OCI-LY1 (cell line): Measurements from ENCODE around the gene SMOC2.

Experiments
- H2AFZ ChIP-seq: fragments of 200-600 bp; sonication (generic), shearing (Covaris generic); 2 replicates; pipeline ENCODE4 v1.6.0; 2014; ENCODE audit warnings: antibody characterized with exemption, mild to moderate bottlenecking, low read length
- H3F3A ChIP-seq: fragments of 200-600 bp; sonication (generic), shearing (Covaris generic); 2 replicates; pipeline ENCODE4 v1.6.0; 2014; ENCODE audit warnings: mild to moderate bottlenecking, antibody characterized with exemption, low read length, moderate library complexity; ENCODE audit not compliant: insufficient read depth
- H3K27ac ChIP-seq: fragments of 200-600 bp; sonication (generic); 2 replicates; pipeline ENCODE4 v1.5.1; 2014; ENCODE audit warnings: low read length, mixed run types, mild to moderate bottlenecking, low read depth; ENCODE audit not compliant: poor library complexity, severe bottlenecking
- H3K27me3 ChIP-seq: fragments of 200-600 bp; sonication (generic); 2 replicates; pipeline ENCODE4 v1.6.0; 2014; ENCODE audit warnings: antibody characterized with exemption, mild to moderate bottlenecking, low read length, moderate library complexity; ENCODE audit not compliant: insufficient read depth
- H3K36me3 ChIP-seq: fragments of 200-600 bp; sonication (generic); 2 replicates; pipeline ENCODE4 v1.6.1; 2014; ENCODE audit warnings: mild to moderate bottlenecking, antibody characterized with exemption, low read length, moderate library complexity, mixed read lengths; ENCODE audit not compliant: insufficient read depth
- H3K4me1 ChIP-seq: fragments of 200-600 bp; sonication (generic); 2 replicates; pipeline ENCODE4 v1.5.1; 2014; ENCODE audit warnings: mild to moderate bottlenecking, low read length, moderate library complexity; ENCODE audit not compliant: insufficient read depth, severe bottlenecking
- H3K4me2 ChIP-seq: fragments of 200-600 bp; sonication (generic), shearing (Covaris generic); 2 replicates; pipeline ENCODE4 v1.6.1; 2014; ENCODE audit warnings: low read length
- H3K4me3 ChIP-seq: fragments of 200-600 bp; sonication (generic); 2 replicates; pipeline ENCODE4 v1.5.1; 2014; ENCODE audit warnings: low read length, low read depth, mild to moderate bottlenecking, mixed read lengths; ENCODE audit not compliant: poor library complexity, severe bottlenecking
- H3K79me2 ChIP-seq: fragments of 200-600 bp; shearing (Covaris generic); 2 replicates; pipeline ENCODE4 v1.6.1; 2016; ENCODE audit warnings: mixed run types, low read length, mixed read lengths; ENCODE audit not compliant: insufficient read depth
- H3K9ac ChIP-seq: fragments of 200-600 bp; sonication (generic), shearing (Covaris generic); 2 replicates; pipeline ENCODE4 v1.6.1; 2014; ENCODE audit warnings: mild to moderate bottlenecking, low read length, mixed read lengths
- H3K9me2 ChIP-seq: fragments of 200-600 bp; sonication (generic), shearing (Covaris generic); 2 replicates; pipeline ENCODE4 v1.6.1; 2014; ENCODE audit warnings: low read depth, mild to moderate bottlenecking, low read length, mixed read lengths
- H3K9me3 ChIP-seq: fragments of 200-600 bp; shearing (Covaris generic); 2 replicates; pipeline ENCODE4 v1.6.1; 2014; ENCODE audit warnings: low read length, mixed read lengths
- H4K20me1 ChIP-seq: fragments of 200-600 bp; sonication (generic), shearing (Covaris generic); 2 replicates; pipeline ENCODE4 v1.6.0; 2016; ENCODE audit warnings: mild to moderate bottlenecking, low read length; ENCODE audit not compliant: insufficient read depth
- EZH2 ChIP-seq: fragments of 200-600 bp; sonication (generic), shearing (Covaris generic); IDR thresholded peaks from 2 replicates; pipeline ENCODE4 v1.8.0; 2017; ENCODE audit warnings: borderline replicate concordance, mixed run types, mild to moderate bottlenecking, antibody characterized with exemption, low read length, moderate library complexity, mixed read lengths
- TF ChIP-seq, protein P1 (sequence below): fragments of 200-600 bp; sonication (generic), shearing (Covaris generic); IDR thresholded peaks from 2 replicates; pipeline ENCODE4 v1.5.1; 2017; ENCODE audit warnings: mild to moderate bottlenecking, antibody characterized with exemption, low read length, moderate library complexity, mixed read lengths

The SMOC2 gene

DNA sequence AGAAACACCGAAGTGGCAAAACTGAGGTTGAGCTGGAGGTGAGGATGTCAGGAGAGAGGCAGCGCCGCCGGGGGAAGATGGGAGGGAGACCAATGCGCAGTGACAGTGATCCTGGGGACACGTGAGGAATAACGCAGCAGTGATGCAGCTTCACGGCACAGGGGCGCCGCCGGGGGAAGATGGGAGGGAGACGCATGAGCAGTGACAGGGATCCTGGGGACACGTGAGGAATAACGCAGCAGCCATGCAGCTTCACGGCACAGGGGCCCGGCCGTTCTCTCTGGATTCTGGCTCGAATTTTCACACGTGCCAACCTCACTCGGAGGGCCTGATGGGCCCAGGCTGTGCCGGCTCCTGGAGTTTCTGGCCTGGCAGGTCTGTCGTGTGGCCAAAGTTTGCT is 94.7 kb downstream of the SMOC2 start:
- Histone ChIP-seq H4K20me1 (no peaks in the 10 kb centered on the region), H3K27me3 (no peaks in the 10 kb centered on the region), H3F3A (no peaks in the 10 kb centered on the region), H3K9ac (no peak overlapping the region), H3K4me1 (no peaks in the 10 kb centered on the region), H3K4me3 (no peak overlapping the region), H3K27ac (no peak overlapping the region), H3K4me2 (no peak overlapping the region), H3K9me3 (no peaks in the 10 kb centered on the region), H3K36me3 (no peaks in the 10 kb centered on the region), H3K79me2 (no peaks in the 10 kb centered on the region), H3K9me2 (no peaks in the 10 kb centered on the region), H2AFZ (no peak overlapping the region)
- TF ChIP-seq, protein P1, sequence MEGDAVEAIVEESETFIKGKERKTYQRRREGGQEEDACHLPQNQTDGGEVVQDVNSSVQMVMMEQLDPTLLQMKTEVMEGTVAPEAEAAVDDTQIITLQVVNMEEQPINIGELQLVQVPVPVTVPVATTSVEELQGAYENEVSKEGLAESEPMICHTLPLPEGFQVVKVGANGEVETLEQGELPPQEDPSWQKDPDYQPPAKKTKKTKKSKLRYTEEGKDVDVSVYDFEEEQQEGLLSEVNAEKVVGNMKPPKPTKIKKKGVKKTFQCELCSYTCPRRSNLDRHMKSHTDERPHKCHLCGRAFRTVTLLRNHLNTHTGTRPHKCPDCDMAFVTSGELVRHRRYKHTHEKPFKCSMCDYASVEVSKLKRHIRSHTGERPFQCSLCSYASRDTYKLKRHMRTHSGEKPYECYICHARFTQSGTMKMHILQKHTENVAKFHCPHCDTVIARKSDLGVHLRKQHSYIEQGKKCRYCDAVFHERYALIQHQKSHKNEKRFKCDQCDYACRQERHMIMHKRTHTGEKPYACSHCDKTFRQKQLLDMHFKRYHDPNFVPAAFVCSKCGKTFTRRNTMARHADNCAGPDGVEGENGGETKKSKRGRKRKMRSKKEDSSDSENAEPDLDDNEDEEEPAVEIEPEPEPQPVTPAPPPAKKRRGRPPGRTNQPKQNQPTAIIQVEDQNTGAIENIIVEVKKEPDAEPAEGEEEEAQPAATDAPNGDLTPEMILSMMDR, result no peak
- TF ChIP-seq EZH2, result no peak

DNA sequence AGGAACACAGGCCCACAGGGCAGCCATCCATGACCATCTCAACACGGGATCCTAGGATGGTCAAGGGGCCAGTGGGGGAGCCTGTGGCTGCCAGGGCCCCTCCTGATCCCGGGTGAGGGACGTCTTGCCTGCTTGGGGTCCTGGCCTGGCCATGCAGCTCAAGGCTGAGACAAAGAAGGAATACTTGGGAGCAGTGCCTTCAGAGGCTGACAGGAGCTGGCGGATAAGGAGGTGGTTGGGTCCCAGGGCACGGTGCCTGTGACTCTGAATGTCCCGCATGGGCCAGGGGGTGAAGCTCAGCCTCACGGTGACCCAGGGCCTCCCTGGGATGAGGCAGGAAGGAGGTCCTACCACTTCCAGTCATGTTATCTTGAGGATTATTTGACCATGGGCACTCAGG is 95.2 kb downstream of the SMOC2 start:
- H3K4me3 ChIP-seq, result no peak overlapping the region
- no peaks in the 10 kb centered on the region for H3K27me3 ChIP-seq
- H3K9me3 ChIP-seq, result no peaks in the 10 kb centered on the region
- H3K4me2 ChIP-seq, result no peak overlapping the region
- no peak overlapping the region for H3K27ac ChIP-seq
- TF ChIP-seq, protein P1, result no peak
- no peak for TF ChIP-seq EZH2
- no peaks in the 10 kb centered on the region for H3K36me3 ChIP-seq
- H3K9me2 ChIP-seq, result no peaks in the 10 kb centered on the region
- H3K79me2 ChIP-seq, result no peaks in the 10 kb centered on the region
- H2AFZ ChIP-seq, result no peak overlapping the region
- H3K4me1 ChIP-seq, result no peaks in the 10 kb centered on the region
- H4K20me1 ChIP-seq, result no peaks in the 10 kb centered on the region
- H3F3A ChIP-seq, result no peaks in the 10 kb centered on the region
- no peak overlapping the region for H3K9ac ChIP-seq

DNA sequence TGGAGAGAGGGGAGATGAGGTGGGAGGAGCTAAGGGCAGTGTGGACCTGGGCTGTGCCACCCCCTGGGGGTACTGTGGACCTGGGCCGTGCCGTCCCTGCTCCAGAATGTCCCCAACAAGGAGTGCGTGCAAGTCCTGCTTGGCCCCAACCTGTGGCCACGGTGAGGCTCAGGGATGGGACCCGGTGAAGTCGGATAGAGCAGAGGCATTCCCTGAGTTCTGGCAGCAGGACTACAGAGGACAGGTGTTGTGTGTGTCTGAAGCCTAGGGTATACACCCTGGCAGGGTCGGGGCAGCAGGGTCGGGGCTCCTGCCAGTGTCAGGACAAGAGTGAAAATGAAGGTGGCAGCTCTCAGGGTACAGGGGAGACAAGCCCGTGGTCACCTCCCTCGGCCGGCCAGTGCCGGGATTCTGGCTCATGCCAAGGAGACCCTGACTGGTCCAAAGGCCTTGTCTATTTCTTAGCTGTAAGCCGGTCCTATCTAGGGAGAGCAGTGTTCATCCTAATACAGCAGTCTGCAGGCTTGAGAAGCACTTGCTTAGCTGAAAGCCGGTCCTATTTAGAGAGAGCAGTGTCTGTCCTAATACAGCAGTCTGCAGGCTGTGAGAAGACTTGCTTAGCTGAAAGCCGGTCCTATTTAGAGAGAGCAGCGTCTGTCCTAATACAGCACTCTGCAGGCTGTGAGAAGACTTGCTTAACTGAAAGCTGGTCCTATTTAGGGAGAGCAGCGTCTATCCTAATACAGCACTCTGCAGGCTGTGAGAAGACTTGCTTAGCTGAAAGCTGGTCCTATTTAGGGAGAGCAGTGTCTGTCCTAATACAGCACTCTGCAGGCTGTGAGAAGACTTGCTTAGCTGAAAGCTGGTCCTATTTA is 95.9 kb downstream of the SMOC2 start:
- Histone ChIP-seq H4K20me1 (no peaks in the 10 kb centered on the region), H3K4me3 (no peak overlapping the region), H3K9ac (no peak overlapping the region), H3K27me3 (no peaks in the 10 kb centered on the region), H3K4me1 (no peaks in the 10 kb centered on the region), H3K36me3 (no peaks in the 10 kb centered on the region), H3K9me3 (no peaks in the 10 kb centered on the region), H2AFZ (no peak overlapping the region), H3K9me2 (no peaks in the 10 kb centered on the region), H3K4me2 (no peak overlapping the region), H3K79me2 (no peaks in the 10 kb centered on the region), H3K27ac (no peak overlapping the region), H3F3A (no peaks in the 10 kb centered on the region)
- TF ChIP-seq, protein P1, result no peak
- no peak for TF ChIP-seq EZH2
